ENCODE results near the gene FAM200A.
A peak's percentile ranks its signal among the peaks of the same experiment; 100 is the strongest.
"Not testable (repeated sequence)": the region's sequence is repeated elsewhere in the genome, so short reads cannot be mapped to it uniquely, and the experiment has no call there.

FAM200A gene

GRCh38 chr7:99559175-99559915 lies 7.4 kb upstream of the FAM200A start:
- no peak for DNase-seq (ENCODE audit: low read depth)

- peak; percentile 77 for DNase-seq (ENCODE audit: low read depth)
Observed at GRCh38 chr7:99558306-99559174, 6.6 kb upstream of the FAM200A start, which contains the start of gene ZNF655. ZNF655 (plus strand) TSS chr7:99558642; CDS start chr7:99560560, 1,918 bp downstream.

- DNase-seq (ENCODE audit: low read depth), result no peak
Observed at GRCh38 chr7:99557940-99558305, 6.0 kb upstream of the FAM200A start.

- no peak for DNase-seq (ENCODE audit: low read depth)
Observed at GRCh38 chr7:99557196-99557607, 5.3 kb upstream of the FAM200A start.

DNA sequence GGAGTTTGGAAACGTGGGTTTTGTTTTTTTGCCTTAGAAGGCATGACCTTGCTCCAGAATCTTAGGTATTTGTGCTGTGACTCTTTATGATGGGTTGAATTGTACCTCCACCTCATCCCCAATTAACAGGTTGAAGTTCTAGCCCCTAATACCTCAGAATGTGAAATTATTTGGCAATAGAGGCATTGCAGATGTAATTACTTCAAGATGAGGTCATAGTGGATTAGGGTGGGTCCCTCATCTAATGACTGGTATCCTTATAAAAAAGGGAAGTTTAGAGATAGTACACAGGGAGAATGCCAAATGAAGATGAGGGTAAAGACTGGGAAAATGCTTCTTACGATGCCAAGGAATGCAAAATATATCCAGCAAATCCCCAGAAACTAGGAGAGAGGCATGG lies 3.0 kb upstream of the FAM200A start:
- no peak for DNase-seq (ENCODE audit: low read depth)

DNA sequence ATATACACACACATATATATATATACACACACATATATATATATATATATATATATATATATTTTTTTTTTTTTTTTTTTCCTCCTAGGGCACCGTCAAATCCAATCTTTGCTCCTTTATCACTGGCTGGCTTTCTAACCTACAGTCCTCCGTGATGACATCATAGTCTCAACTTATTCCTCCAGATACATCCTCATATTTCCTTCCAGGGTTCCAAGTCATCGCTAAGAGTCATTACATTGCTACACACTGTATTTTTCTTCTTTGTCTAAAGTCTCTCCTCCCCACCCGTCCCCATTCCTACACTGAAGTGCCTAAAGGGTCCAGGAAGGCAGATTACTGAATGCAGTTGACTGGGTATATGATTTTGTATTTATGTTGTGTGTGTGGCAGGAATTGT lies 1.1 kb upstream of the FAM200A start:
- DNase-seq (ENCODE audit: low read depth), result no peak

DNA sequence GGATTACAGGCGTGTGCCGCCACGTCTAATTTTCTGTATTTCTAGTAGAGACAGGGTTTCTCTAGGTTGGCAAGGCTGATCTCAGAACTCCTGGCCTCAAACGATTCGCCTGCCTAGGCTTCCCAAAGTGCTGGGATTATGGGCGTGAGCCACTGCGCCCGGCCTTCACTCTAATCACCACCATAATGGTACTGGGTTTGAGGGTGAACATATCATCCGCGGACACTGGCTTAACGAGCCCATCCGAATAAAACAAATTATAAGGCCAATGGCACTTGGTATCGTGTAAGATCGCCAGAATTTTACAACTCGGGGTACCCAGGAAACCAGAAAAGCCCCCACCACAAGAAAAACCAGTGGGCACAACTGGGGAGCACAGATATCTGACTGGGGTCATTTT lies 580 bp downstream of the FAM200A start:
- no peak for DNase-seq (ENCODE audit: low read depth)

DNA sequence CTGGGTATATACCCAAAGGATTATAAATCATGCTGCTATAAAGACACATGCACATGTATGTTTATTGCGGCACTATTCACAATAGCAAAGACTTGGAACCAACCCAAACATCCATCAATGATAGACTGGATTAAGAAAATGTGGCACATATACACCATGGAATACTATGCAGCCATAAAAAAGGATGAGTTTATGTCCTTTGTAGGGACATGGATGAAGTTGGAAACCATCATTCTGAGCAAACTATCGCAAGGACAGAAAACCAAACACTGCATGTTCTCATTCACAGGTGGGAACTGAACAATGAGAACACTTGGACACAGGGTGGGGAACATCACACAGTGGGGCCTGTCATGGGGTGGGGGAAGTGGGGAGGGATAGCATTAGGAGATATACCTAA lies 2.4 kb downstream of the FAM200A start:
- DNase-seq (ENCODE audit: low read depth), result not testable (repeated sequence)

DNA sequence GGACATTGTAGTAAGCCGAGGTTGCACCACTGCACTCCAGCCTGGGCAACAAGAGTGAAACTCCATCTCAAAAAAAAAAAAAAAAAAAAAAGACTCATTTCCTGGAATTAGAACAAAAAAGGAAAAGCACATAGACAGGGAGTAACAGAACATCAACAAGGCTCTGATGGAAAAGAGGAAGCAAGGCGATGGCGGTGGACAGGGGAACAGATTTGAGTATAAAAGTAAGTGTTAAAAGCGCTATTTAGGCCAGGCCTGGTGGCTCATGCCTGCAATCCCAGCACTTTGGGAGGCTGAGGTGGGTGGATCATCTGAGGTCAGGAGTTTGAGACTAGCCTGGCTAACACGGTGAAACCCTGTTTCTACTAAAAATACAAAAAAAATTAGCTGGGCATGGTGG lies 6.6 kb downstream of the FAM200A start:
- DNase-seq (ENCODE audit: low read depth), result not testable (repeated sequence)

DNA sequence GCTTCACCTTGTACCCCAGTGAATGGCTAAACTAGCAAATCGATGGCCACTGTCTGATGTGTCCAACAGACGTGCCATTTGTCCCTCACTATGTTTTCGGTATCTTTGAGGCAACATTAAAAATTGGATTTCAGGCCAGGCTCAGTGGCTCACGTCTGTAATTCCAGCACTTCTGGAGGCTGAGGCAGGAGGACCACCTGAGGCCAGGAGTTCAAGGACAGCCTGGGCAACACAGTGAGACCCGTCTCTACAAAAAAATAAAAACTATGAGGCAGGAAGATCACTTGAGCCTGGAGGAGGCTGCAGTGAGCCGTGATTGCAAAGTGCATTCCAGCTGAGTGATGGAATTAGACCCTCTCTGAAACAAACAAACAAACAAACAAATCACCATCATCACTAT lies 8.0 kb downstream of the FAM200A start:
- DNase-seq (ENCODE audit: low read depth), result no peak

DNA sequence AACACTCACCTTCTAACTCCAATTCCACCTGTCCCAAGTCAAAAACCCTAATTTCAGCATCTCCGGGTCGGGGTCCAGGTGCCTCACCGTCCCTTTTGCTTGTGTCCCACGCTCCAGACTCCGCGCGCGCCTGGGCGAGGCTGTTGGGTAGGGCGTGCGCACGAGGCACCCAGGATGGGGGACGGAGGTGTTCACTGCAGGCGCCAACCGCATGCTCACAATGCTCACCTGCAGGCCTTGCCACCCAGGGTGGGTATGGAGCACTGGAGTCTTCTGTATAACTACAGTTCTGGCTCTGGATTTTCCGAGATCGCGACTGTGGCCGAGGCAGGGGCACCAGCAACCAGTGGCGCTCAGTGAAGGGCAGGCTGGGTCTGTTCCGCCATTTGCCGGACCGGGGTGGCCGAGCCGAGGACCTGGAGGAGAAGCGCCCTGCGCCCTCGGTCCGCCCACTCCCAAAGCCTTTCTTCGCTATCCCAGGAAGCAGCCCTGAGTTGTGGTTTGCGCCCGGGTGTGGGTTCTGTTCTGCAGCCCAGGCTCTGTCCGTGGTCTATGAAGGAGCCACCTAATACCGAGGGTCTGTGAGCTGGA lies 8.7 kb downstream of the FAM200A start:
- DNase-seq (ENCODE audit: low read depth), result no peak

GRCh38 chr7:99541212-99541611 lies 10.7 kb downstream of the FAM200A start:
- no peak for DNase-seq (ENCODE audit: low read depth)

DNA sequence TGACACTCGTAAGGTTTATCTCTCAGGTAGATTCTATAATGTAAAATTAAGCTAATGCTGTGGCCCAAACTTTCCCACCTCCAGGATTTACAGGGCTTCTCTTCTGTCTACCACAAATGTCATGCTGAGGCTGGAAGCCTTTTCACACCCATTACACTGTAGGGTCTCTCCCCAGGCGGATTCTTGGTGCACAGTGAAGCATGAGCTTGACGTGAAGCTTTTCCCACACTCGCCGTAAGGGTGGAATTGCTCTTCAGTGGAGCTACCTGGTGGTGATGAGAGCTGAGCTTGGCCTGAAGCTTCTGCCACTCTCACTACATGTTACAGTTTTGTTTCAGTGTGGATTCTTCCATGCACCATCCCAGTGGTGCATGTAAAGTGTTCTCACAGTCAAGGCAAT lies 11.4 kb downstream of the FAM200A start:
- no peak for DNase-seq (ENCODE audit: low read depth)

DNA sequence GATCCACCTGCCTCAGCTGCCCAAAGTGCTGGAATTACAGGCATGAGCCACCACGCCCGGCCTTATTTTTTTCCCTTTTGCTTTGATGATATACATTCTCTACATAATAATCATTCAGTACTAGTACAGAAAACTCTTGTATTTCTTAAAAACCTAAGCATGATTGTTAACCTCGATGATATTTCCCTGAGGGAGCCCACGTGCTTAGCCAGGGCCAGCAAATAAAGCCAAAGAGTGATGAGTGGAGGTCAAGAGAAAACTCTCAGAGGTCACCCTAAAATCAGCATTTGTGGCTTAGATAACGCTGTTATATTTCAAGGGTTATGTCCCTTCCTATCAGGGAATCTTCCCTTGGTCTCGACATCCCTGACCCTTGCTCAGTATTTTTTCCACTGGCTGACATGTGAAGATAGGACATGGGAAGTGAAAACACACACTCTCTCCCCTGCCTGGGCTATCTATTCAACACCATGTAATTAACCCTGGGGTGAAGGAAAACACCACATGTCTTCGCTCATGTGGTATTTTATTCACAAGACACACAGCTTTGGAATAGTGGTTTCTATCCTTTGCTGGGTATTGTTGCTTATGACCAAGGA lies 12.6 kb downstream of the FAM200A start:
- DNase-seq (ENCODE audit: low read depth), result no peak

- no peak for DNase-seq (ENCODE audit: low read depth)
Observed at GRCh38 chr7:99535667-99536066, 16.2 kb downstream of the FAM200A start.

- DNase-seq (ENCODE audit: low read depth), result no peak
Observed at GRCh38 chr7:99531354-99531765, 20.6 kb downstream of the FAM200A start.

DNA sequence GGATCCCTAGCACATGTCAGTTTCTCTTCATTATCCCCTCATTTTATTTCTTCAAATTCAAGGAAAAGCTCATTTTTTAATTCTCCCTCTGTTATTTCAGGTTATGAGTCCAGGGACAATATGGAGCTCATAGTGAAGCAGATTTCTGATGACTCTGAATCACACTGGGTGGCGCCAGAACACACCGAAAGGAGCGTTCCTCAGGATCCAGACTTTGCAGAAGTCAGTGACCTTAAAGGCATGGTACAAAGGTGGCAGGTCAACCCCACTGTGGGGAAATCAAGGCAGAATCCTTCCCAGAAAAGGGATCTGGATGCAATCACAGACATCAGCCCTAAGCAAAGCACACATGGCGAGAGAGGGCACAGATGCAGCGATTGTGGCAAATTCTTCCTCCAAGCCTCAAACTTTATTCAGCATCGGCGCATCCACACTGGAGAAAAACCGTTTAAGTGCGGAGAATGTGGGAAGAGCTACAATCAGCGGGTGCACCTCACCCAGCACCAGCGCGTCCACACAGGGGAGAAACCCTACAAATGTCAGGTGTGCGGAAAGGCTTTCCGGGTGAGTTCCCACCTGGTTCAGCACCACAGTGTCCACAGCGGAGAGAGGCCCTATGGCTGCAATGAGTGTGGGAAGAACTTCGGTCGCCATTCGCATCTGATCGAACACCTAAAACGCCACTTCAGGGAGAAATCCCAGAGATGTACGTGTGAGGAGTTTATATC lies 26.0 kb downstream of the FAM200A start:
- DNase-seq (ENCODE audit: low read depth), result no peak

GRCh38 chr7:99521399-99521798 lies 30.5 kb downstream of the FAM200A start:
- DNase-seq (ENCODE audit: low read depth), result no peak

GRCh38 chr7:99514050-99514449 lies 37.9 kb downstream of the FAM200A start:
- no peak for DNase-seq (ENCODE audit: low read depth)

DNA sequence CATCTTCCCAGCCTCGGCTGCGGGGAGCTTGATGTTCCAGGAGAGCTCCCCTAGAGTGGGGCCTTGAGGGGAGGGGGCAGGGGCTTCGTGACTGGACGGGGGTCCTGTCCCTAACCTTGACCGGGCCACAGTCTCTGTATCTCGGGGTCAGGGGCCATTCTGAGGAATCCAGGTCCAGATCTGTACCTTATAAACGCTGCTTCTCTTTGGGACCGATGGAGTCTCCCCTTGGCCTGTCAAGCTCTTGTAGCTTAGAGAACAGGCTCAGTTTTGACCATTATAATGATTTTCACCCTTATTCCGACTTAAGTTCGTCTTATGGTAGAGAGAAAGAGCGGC lies 46.6 kb downstream of the FAM200A start:
- no peak for DNase-seq (ENCODE audit: low read depth)

GRCh38 chr7:99504603-99505323 lies 47.2 kb downstream of the FAM200A start, which contains the start of gene ZKSCAN5:
ZKSCAN5 (plus strand) TSS chr7:99504662; CDS start chr7:99506045, 1,383 bp downstream.
- DNase-seq (ENCODE audit: low read depth), result peak; percentile 93
